ENCODE data around the gene CRIP2. TPM values are rescaled to one million over a fixed set of nuclear protein-coding genes. Genes with fewer than 3 reads are reported as not detected.
A peak's percentile ranks its signal among the peaks of the same experiment; 100 is the strongest.

CRIP2 gene
- total and polyA plus RNA-seq, 12 donors: 5.9 to 193 (median 56.4) TPM

DNA sequence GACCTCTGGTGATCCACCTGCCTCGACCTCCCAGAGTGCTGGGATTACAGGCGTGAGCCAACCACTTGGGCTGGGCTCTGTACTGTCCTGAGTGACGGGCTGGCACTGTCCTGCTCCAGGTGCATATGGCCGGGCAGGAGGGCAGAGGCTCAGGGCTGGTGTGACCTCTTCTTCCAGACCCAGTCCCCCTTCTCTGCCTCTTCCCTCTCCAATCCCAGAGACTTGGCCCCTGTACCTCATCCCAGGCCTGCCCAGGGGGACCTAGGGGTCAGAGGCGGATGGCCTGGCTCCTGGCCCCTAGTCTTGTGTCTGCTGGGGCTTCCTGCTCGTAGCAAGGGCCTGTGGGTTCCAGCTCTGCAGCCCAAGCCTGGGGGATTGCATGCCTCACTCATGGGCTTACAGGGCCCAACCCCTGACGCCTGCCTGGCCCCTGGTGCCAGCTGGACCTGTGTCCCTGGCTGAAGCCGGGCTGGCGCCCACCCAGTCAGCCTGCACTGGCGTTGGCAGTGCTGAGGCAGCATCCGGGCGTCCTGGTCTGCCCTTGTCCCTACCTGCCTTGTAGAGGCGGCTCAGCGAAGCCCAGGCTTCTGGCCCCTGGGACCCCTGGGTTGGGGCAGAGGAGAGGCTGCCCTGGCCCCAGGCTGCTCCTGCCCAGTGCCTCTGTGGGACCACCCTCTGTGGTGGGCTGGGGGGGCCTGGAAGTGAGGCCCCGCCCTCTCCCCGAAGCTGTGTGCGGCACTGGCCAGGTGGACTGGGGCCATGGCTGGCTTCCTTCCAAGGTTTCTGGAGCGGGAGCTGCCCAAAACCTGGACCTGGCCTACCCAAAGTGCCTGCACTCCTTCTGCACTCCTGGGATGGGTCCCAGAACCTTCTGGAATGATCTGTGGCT is 20.7 kb downstream of the CRIP2 start:
- H3K27ac ChIP-seq: no peak overlapping the region
- WGBS, 4 donors: 80 to 89% (median 83%) methylated on average over 1 to 18 of the region's 18 CpGs
- no peaks in the 10 kb centered on the region for H3K27me3 ChIP-seq
- peaks cover 0 to under 1% of the 10 kb centered on the region in 2 donors for H3K4me1 ChIP-seq (replicated peaks in 1 of 2)
- peak in 1 of 7 donors; percentile 20 for DNase-seq
- intact Hi-C loops (cut with DNase I): no loop called here
- no peaks in the 10 kb centered on the region for H3K9me3 ChIP-seq (replicated peaks in 1 of 3)
- H3K36me3 ChIP-seq (replicated peaks in 1 of 2): no peaks in the 10 kb centered on the region
- H3K4me3 ChIP-seq: no peak overlapping the region
- no peak for TF ChIP-seq POLR2A (IDR thresholded peaks at IDR 0.05)
- TF ChIP-seq, protein P1, sequence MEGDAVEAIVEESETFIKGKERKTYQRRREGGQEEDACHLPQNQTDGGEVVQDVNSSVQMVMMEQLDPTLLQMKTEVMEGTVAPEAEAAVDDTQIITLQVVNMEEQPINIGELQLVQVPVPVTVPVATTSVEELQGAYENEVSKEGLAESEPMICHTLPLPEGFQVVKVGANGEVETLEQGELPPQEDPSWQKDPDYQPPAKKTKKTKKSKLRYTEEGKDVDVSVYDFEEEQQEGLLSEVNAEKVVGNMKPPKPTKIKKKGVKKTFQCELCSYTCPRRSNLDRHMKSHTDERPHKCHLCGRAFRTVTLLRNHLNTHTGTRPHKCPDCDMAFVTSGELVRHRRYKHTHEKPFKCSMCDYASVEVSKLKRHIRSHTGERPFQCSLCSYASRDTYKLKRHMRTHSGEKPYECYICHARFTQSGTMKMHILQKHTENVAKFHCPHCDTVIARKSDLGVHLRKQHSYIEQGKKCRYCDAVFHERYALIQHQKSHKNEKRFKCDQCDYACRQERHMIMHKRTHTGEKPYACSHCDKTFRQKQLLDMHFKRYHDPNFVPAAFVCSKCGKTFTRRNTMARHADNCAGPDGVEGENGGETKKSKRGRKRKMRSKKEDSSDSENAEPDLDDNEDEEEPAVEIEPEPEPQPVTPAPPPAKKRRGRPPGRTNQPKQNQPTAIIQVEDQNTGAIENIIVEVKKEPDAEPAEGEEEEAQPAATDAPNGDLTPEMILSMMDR (IDR thresholded peaks at IDR 0.05): no peak

DNA sequence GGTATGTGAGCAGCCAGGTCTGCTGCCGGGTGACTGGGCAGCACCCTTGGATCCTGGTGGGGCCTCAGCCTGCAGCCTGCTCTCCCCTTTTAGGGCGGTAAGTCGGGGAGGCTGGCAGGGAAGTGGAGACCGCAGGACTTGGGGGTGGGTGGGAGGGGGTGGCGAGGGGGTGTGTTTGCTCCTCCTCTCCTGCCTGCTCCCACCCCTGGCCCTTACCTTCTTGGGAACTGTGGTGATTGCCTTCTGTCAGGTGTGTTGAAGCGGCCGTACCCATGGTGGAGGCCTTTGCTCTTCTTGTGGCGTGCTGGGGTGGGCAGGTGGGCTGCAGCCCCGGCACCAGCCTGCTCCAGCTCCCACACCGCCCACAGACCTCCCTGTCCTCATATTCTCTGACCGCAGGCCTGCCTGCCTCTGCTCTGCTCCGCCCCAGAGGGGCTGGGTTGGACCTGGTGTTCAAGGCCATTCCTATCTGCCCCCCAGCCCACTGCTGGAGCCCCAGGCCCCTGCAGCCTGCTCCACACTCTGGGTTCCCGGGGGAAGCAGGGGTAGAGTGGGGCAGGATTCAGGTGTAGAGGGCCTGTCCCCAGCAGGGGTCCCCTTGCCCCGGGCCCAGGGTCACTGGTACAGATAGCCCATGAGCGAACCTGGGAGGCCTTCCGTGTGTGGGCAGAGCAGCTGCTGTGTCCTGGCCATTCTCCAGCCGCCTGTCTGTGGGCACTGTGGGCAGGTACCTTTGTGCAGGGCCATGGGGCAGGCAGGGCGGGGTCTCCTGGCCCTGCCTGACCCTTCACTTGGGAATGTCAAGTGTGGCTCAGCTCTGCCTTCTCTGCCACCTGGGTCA is 21.6 kb downstream of the CRIP2 start:
- Histone ChIP-seq H3K9me3 (replicated peaks in 1 of 3) (no peaks in the 10 kb centered on the region), H3K27ac (no peak overlapping the region), H3K27me3 (no peaks in the 10 kb centered on the region), H3K4me1 (replicated peaks in 1 of 2) (no peaks in the 10 kb centered on the region), H3K36me3 (replicated peaks in 1 of 2) (no peaks in the 10 kb centered on the region), H3K4me3 (no peak overlapping the region)
- 71 to 84% (median 81%) methylated on average over 6 to 18 of the region's 18 CpGs for WGBS, 4 donors
- DNase-seq: peak in 1 of 7 donors; percentile 45
- no peak for TF ChIP-seq POLR2A (IDR thresholded peaks at IDR 0.05)
- TF ChIP-seq, protein P1 (IDR thresholded peaks at IDR 0.05): no peak
- intact Hi-C loops (cut with DNase I): no loop called here

DNA sequence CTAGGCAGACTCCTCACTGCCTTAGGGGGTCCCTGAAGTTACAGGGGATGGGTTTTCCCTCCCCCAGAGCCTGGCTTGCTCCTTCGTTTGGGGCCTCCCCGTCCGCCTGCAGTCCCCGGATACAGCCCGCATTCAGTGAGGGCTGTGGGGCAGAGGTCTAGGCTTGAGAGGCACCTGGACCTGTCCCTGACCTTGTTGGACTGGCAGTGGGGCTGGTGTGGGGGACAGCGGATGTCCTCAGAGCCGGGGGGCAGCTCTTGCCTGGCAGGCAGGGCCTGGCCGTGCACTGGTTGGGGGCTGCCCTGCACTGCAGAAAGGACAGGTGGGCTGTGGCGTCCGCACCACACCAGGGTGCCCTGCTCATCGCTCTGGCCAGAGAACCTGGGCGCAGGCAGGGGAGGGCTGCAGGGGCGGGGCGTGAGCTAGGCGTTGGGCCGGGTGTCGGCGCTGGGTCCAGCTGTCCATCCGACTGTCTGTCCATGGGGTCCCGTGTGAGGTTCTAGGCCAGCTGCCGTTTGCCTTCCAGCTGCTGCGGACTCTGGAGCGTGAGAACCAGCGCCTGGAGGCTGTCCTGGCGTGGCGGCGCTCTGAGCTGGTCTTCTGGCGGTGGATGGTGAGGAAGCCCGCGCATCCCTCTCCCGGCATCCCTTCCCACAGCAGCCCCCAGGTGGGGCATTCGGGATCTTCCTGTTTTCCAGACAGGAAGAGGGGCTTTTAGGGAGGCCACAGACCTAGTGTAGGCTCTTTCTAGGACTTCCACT is 22.4 kb downstream of the CRIP2 start:
- Histone ChIP-seq H3K9me3 (replicated peaks in 1 of 3) (no peaks in the 10 kb centered on the region), H3K27ac (no peak overlapping the region), H3K27me3 (no peaks in the 10 kb centered on the region), H3K4me1 (replicated peaks in 1 of 2) (no peaks in the 10 kb centered on the region), H3K4me3 (no peak overlapping the region), H3K36me3 (replicated peaks in 1 of 2) (no peaks in the 10 kb centered on the region)
- intact Hi-C loops (cut with DNase I): no loop called here
- no peak for DNase-seq
- no peak for TF ChIP-seq POLR2A (IDR thresholded peaks at IDR 0.05)
- TF ChIP-seq, protein P1 (IDR thresholded peaks at IDR 0.05): no peak
- WGBS, 4 donors: 90 to 96% (median 95%) methylated on average over 19 to 32 of the region's 32 CpGs
